ENCODE results near the gene DUSP9.
"Not testable (repeated sequence)": the region's sequence is repeated elsewhere in the genome, so short reads cannot be mapped to it uniquely, and the experiment has no call there.

Gene DUSP9

GRCh38 chrX:153646620-153647373, at the start of gene DUSP9:
DUSP9 (plus strand) TSS chrX:153647203; CDS start chrX:153647954, 751 bp downstream.
- no peak for DNase-seq (ENCODE audit: low read depth in 2 of 2)

GRCh38 chrX:153598541-153599191, 48.3 kb upstream of the DUSP9 start, which contains the start of gene CCNQ:
CCNQ (minus strand) TSS chrX:153599139; CDS start chrX:153599073, 66 bp downstream.
- no peak for DNase-seq (ENCODE audit: low read depth in 2 of 2)

GRCh38 chrX:153599192-153600031, 47.6 kb upstream of the DUSP9 start:
- DNase-seq (ENCODE audit: low read depth in 2 of 2) = peak; percentile 68 to 72

- no peak for DNase-seq (ENCODE audit: low read depth in 2 of 2)
Observed at GRCh38 chrX:153600032-153600373, 47.0 kb upstream of the DUSP9 start.

GRCh38 chrX:153600921-153601320, 46.1 kb upstream of the DUSP9 start:
- DNase-seq (ENCODE audit: low read depth in 2 of 2) = no peak

GRCh38 chrX:153601511-153602110, 45.4 kb upstream of the DUSP9 start:
- DNase-seq (ENCODE audit: low read depth in 2 of 2) = no peak

GRCh38 chrX:153602601-153603000, 44.4 kb upstream of the DUSP9 start:
- no peak for DNase-seq (ENCODE audit: low read depth in 2 of 2)

GRCh38 chrX:153603131-153603656, 43.8 kb upstream of the DUSP9 start:
- DNase-seq (ENCODE audit: low read depth in 2 of 2) = no peak

GRCh38 chrX:153604666-153605380, 42.2 kb upstream of the DUSP9 start:
- DNase-seq (ENCODE audit: low read depth in 2 of 2) = not testable (repeated sequence)

- no peak for DNase-seq (ENCODE audit: low read depth in 2 of 2)
Observed at GRCh38 chrX:153606503-153606902, 40.5 kb upstream of the DUSP9 start.

- DNase-seq (ENCODE audit: low read depth in 2 of 2) = no peak
Observed at GRCh38 chrX:153608376-153608775, 38.6 kb upstream of the DUSP9 start.

- peak in 1 of 2 experiments; percentile 8 for DNase-seq (ENCODE audit: low read depth in 2 of 2)
Observed at GRCh38 chrX:153608806-153609205, 38.2 kb upstream of the DUSP9 start.

- DNase-seq (ENCODE audit: low read depth in 2 of 2) = peak; percentile 38 to 51
Observed at GRCh38 chrX:153609917-153610835, 36.8 kb upstream of the DUSP9 start.

- no peak for DNase-seq (ENCODE audit: low read depth in 2 of 2)
Observed at GRCh38 chrX:153610836-153611213, 36.2 kb upstream of the DUSP9 start.

- DNase-seq (ENCODE audit: low read depth in 2 of 2) = no peak
Observed at GRCh38 chrX:153611298-153612095, 35.5 kb upstream of the DUSP9 start.

- DNase-seq (ENCODE audit: low read depth in 2 of 2) = no peak
Observed at GRCh38 chrX:153612413-153612812, 34.6 kb upstream of the DUSP9 start.

GRCh38 chrX:153614818-153615217, 32.2 kb upstream of the DUSP9 start:
- no peak for DNase-seq (ENCODE audit: low read depth in 2 of 2)

- no peak for DNase-seq (ENCODE audit: low read depth in 2 of 2)
Observed at GRCh38 chrX:153620576-153620975, 26.4 kb upstream of the DUSP9 start.

GRCh38 chrX:153621949-153622598, 24.9 kb upstream of the DUSP9 start:
- no peak for DNase-seq (ENCODE audit: low read depth in 2 of 2)

Data from fibroblast of skin of left quadriceps (primary cell).